NCI-H446 treated with DMSO at 0.1 percent for 48 hours (cell line): Measurements from ENCODE around the gene CACNA2D4.

Experiments used
- DNase-seq: peaks from one replicate; lab custom pipeline; 2025; lab: John Stamatoyannopoulos, UW

Gene CACNA2D4

GRCh38 chr12:1815814-1816729 lies 102.4 kb downstream of the CACNA2D4 start:
- DNase-seq, result no peak

DNA sequence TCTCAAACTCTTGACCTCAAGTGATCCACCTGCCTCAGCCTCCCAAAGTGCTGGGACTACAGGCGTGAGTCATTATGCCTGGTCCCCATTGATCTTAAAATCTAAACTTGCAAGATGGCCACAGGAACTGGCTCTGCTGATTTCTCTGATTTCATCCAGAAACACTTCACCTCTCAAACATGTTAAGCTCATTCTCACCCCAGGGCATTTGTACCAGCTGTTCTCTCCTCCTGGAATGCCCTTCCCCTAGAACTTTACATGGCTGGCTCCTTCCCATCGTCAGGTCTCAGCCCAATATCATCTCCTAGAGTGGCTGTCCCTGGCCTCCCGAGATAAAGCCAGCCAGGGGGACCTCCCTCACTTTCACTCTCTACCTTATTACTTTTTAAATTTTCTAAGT lies 103.3 kb downstream of the CACNA2D4 start:
- no peak for DNase-seq

GRCh38 chr12:1814266-1814665 lies 104.2 kb downstream of the CACNA2D4 start:
- no peak for DNase-seq

- DNase-seq, result no peak
Measured at GRCh38 chr12:1812650-1813302, 105.7 kb downstream of the CACNA2D4 start.

DNA sequence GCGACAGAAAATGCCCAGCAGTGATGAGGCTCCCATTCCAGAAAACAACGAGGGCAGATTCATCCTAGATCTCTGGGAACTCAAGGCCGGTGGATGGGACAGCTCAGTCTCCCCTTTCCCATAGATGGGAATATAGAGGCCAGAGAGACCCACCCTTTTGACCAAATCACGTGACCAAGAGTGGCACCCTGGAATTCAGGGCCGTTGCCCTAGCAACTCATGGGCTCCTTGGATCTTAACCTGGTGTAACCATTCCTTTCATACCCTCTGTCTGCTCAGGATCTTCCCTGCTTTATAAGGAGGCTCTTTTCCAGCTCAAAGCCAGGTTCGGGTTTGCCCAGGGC lies 106.5 kb downstream of the CACNA2D4 start:
- no peak for DNase-seq

- no peak for DNase-seq
Measured at GRCh38 chr12:1811281-1811947, 107.0 kb downstream of the CACNA2D4 start.

DNA sequence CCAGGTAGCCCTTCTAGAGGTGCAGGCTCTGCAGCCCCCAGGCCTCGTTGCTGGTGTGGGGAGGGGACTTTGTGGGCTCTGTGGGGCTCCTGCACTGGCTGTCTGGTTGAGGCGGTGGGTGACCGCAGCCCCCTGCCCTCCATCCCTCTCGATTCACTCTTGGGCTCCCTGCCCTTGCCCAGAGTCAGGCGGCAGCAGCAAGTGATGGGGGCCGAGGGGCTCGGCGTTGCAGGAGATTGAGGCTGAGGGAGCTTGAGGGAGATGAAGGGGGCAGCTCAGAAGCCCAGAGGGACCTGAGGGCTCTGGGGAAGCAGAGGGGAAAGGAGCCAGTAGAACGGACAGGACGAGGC lies 107.5 kb downstream of the CACNA2D4 start:
- no peak for DNase-seq

GRCh38 chr12:1810201-1810930 lies 108.1 kb downstream of the CACNA2D4 start:
- no peak for DNase-seq

DNA sequence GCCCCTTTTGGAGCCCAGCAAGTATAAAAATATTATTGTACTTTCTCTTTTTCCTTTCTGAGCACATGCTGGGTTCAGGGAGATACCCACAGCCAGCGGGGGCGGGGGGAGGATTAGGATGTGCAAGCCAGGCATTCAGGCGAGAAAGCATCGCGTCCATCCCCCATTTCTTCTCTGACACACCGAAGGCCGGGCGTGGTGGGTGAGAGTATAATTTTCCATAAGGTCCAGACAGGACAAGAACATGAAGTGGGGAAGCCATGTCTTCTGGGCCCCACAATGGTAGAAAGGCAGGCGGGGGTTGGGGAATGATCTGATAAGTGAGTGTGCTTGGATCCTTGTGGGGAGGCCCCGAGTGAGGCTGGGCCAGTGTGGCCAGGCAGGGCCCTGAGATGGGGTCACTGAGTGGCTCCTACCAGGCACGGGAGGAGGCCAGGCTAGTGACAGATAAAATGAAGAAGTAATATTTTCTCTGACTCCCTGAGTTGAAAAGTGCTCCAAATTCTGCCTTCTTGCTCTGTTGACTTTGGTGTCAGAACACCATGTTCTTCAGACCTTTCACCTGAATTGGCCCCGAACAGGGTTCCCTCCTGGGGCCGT lies 108.8 kb downstream of the CACNA2D4 start:
- DNase-seq, result no peak

- no peak for DNase-seq
Measured at GRCh38 chr12:1808798-1809480, 109.5 kb downstream of the CACNA2D4 start.

GRCh38 chr12:1808036-1808797 lies 110.2 kb downstream of the CACNA2D4 start:
- DNase-seq, result no peak

DNA sequence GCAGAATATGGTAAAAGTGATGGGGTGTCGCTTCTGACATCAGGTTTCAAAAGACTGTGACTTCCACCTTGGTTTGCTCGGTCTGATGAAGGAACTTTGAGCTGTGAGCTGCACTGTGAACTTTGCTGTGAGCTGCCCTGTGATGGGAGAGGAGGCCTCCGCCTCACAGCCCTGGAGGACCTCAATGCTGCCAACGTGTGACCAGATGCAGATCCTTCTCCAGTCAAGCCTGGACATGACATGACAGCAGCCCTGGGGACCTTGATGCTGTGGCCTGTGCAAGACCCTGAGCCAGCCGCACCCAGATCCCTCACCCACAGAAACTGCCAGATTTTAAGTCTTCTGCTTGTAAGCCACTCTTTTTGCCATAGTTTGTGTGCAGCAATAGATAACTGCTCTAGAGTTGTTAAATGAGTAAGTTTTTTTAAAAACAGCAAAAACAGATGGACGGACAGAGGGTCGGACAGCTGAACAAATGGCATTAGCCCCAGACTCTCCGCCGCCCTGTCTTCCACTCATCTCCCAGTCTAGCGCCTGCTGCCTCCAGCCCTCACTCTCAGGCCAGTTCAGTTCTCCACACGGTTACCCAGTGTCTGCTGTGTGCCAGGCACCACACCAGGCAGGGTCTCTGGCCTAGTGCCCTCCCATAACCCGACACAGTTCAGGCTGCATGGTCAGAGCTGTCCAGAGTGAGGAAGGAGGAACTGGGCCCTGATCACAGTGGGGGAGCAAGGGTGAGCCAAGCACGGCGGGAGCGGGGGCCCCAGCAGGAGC lies 111.2 kb downstream of the CACNA2D4 start:
- no peak for DNase-seq

- peak; percentile 53 for DNase-seq
Measured at GRCh38 chr12:1806301-1807086, 112.0 kb downstream of the CACNA2D4 start.

GRCh38 chr12:1805441-1806081 lies 112.9 kb downstream of the CACNA2D4 start:
- peak; percentile 41 for DNase-seq

- peak; percentile 84 for DNase-seq
Measured at GRCh38 chr12:1804545-1805332, 113.7 kb downstream of the CACNA2D4 start.

DNA sequence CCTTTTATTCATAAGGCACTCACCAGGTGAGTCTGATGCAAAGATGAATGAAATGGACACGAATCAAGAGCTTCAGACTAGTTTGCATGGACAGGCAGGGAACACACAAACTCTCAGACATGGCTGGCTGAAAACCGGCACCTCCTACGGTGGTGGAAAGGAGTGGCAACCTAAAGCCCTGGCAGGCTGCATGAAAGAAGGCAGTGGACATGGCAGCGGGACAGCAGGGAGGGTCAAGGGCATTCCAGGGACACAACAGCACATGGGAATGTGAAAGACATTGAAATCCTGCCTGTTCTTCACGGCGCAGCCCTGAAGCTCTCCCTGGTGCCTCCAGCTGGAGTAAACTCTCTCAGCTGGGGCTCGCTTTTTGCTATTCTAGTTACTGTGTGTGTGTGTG lies 114.7 kb downstream of the CACNA2D4 start:
- DNase-seq, result no peak

- no peak for DNase-seq
Measured at GRCh38 chr12:1801303-1801975, 117.0 kb downstream of the CACNA2D4 start.
